Measurements from ENCODE around the gene PITPNB. TPM values are rescaled to one million over a fixed set of nuclear protein-coding genes. Genes with fewer than 3 reads are reported as not detected.
A peak's percentile ranks its signal among the peaks of the same experiment; 100 is the strongest.

Gene PITPNB
- total RNA-seq, 1 donor from 2014 or later, result 51.3 TPM

GRCh38 chr22:27843441-27843840 is 75.6 kb downstream of the PITPNB start:
- DNase-seq (ENCODE audit: extremely low spot score in 2 of 2), result peak in 1 of 2 donors; percentile 93
- peaks cover 0 to 4% of the 10 kb centered on the region in 2 donors for H3K36me3 ChIP-seq
- H3K4me3 ChIP-seq, result no peak overlapping the region
- no peaks in the 10 kb centered on the region for H3K9me3 ChIP-seq
- intact Hi-C loops (cut with DNase I), result loop anchor here (10.0 kb wide), 1 partner anchor 1489 kb away; no protein-coding TSS in a partner anchor
- TF ChIP-seq POLR2A (IDR thresholded peaks at IDR 0.05), result no peak
- H3K4me1 ChIP-seq, result peaks cover 12% of the 10 kb centered on the region
- H3K27me3 ChIP-seq, result no peaks in the 10 kb centered on the region
- peak overlapping the region; percentile 6 for H3K27ac ChIP-seq

- peak overlapping the region; percentile 6 for H3K27ac ChIP-seq
- no peak overlapping the region for H3K4me3 ChIP-seq
- DNase-seq (ENCODE audit: extremely low spot score in 2 of 2), result peak in 1 of 2 donors; percentile 64
- TF ChIP-seq POLR2AphosphoS5 (IDR thresholded peaks at IDR 0.05; ENCODE audit: insufficient read depth in 1 of 2, low read depth in 1 of 2) (no peak), POLR2A (IDR thresholded peaks at IDR 0.05) (no peak), CTCF (IDR thresholded peaks at IDR 0.05) (no peak)
- H3K36me3 ChIP-seq, result peaks cover 0 to 4% of the 10 kb centered on the region in 2 donors
- H3K4me1 ChIP-seq, result peaks cover 12% of the 10 kb centered on the region
- no peaks in the 10 kb centered on the region for H3K27me3 ChIP-seq
- H3K9me3 ChIP-seq, result no peaks in the 10 kb centered on the region
- intact Hi-C loops (cut with DNase I), result loop anchor here (10.0 kb wide), 1 partner anchor 1488 kb away; no protein-coding TSS in a partner anchor
Measured at GRCh38 chr22:27842669-27843431, 76.2 kb downstream of the PITPNB start.

- peaks cover 12% of the 10 kb centered on the region for H3K4me1 ChIP-seq
- no peak for TF ChIP-seq CTCF (IDR thresholded peaks at IDR 0.05)
- H3K36me3 ChIP-seq, result peaks cover 0 to 2% of the 10 kb centered on the region in 2 donors
- H3K4me3 ChIP-seq, result no peak overlapping the region
- intact Hi-C loops (cut with DNase I), result loop anchor here (10.0 kb wide), 1 partner anchor 1487 kb away; no protein-coding TSS in a partner anchor
- no peak overlapping the region for H3K27ac ChIP-seq
- no peaks in the 10 kb centered on the region for H3K9me3 ChIP-seq
- peak in 1 of 2 donors; percentile 65 for DNase-seq (ENCODE audit: extremely low spot score in 2 of 2)
- H3K27me3 ChIP-seq, result no peaks in the 10 kb centered on the region
Measured at GRCh38 chr22:27842201-27842600, 76.9 kb downstream of the PITPNB start.

GRCh38 chr22:27840436-27840835 is 78.6 kb downstream of the PITPNB start:
- H3K4me3 ChIP-seq, result no peak overlapping the region
- no peaks in the 10 kb centered on the region for H3K9me3 ChIP-seq
- no peaks in the 10 kb centered on the region for H3K36me3 ChIP-seq
- peaks cover 12% of the 10 kb centered on the region for H3K4me1 ChIP-seq
- intact Hi-C loops (cut with DNase I), result loop anchor here (10.0 kb wide), 1 partner anchor 1486 kb away; no protein-coding TSS in a partner anchor
- H3K27ac ChIP-seq, result no peak overlapping the region
- no peak for TF ChIP-seq CTCF (IDR thresholded peaks at IDR 0.05)
- no peak for TF ChIP-seq POLR2A (IDR thresholded peaks at IDR 0.05)
- no peak for TF ChIP-seq POLR2AphosphoS5 (IDR thresholded peaks at IDR 0.05; ENCODE audit: insufficient read depth in 1 of 2, low read depth in 1 of 2)
- no peaks in the 10 kb centered on the region for H3K27me3 ChIP-seq
- no peak for DNase-seq (ENCODE audit: extremely low spot score in 2 of 2)

- no peak for TF ChIP-seq CTCF (IDR thresholded peaks at IDR 0.05)
- no peak overlapping the region for H3K4me3 ChIP-seq
- DNase-seq (ENCODE audit: extremely low spot score in 2 of 2), result peak in 1 of 2 donors; percentile 18
Measured at GRCh38 chr22:27839057-27839660, 79.9 kb downstream of the PITPNB start.

More at GRCh38 chr22:27839057-27839660, 79.9 kb downstream of the PITPNB start:
- intact Hi-C loops (cut with DNase I), result no loop called here
- Histone ChIP-seq H3K27ac (no peak overlapping the region), H3K27me3 (no peaks in the 10 kb centered on the region), H3K36me3 (no peaks in the 10 kb centered on the region), H3K4me1 (peaks cover 12% of the 10 kb centered on the region), H3K9me3 (no peaks in the 10 kb centered on the region)
